DLD1 (cell line): ENCODE measurements around the gene NDRG3.
"Not testable (repeated sequence)": the region's sequence is repeated elsewhere in the genome, so short reads cannot be mapped to it uniquely, and the experiment has no call there.

Source experiments
- in situ Hi-C: cut with HindIII; loops from 2 replicates; pipeline ENCODE4 v1.10.0; 2017; ENCODE audit warnings: low sequenced_read_pairs

The NDRG3 gene

GRCh38 chr20:36614781-36615557 lies 130.9 kb downstream of the NDRG3 start:
- in situ Hi-C loops, result no loop called here

DNA sequence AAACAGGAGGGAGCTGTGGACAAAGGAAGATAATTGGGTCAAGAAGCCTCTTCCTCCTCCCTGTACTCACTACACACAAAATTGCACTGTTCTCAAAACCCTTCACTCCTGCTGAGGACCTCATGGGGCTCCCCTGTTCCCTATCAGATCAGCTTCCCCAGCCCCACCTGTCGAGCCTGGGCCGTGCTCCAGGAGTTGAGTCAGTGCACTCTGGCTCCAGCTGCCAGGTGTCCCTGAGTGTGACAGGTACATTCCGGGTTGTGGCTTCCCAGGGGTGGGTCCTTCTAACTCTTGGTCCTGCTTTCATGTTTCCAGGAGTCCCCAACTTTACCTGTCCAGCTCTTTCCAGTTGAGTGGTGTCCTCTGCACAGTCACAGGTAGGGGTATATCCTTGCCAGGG lies 131.9 kb downstream of the NDRG3 start:
- in situ Hi-C loops, result no loop called here

- in situ Hi-C loops, result no loop called here
Measured at GRCh38 chr20:36611625-36612024, 134.3 kb downstream of the NDRG3 start.

GRCh38 chr20:36608388-36608728 lies 137.5 kb downstream of the NDRG3 start:
- in situ Hi-C loops, result not testable (repeated sequence)

- in situ Hi-C loops, result no loop called here
Measured at GRCh38 chr20:36607586-36608387, 138.1 kb downstream of the NDRG3 start.

DNA sequence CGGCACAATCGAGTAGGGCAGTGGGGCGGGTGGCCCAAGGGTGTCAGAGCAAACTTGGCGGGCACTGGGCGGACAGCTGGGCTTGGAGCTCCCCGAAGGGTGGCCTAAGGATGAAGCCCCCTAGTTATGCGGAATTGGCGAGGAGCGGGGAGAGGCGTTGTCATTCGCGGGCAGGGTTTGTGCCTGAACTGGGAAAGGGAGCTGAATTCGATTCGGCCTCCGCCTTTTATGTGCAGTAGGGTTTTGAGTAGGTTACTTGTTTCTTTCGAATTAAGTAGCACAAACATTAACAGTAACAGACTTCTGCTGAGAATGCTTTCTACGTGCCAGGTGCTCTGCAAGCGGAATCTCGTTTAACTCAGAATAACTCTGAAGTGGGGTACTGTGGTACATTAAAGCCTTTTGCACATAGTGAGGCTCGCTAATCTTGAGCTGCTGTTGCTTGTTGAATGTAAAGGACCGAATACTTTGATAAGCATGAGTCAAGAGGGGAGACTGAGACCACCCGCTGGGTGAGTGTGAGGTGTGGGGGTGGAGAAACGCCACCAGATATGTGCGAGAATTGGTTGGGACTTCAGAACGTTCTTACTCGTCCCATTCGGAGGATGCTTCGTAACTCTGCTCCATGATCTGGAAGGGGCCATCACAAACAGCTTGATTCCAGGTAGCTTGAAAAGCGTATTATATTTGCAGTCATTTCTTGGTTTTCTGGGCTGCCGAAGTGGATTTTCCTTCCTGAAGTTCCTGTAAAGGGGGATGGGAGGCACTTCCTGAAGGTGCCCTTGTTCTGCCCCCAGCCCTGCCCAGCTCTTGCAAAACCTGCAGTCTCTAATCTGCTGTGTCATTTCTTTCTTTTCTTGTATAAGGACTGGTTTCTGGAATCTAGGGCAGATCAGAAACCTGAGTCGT lies 139.5 kb downstream of the NDRG3 start:
- in situ Hi-C loops, result no loop called here

- in situ Hi-C loops, result no loop called here
Measured at GRCh38 chr20:36605399-36606157, 140.3 kb downstream of the NDRG3 start, which contains the start of gene RAB5IF. TSS of gene RAB5IF (plus strand) at chr20:36605779. CDS start at chr20:36605952, 173 bp downstream.

DNA sequence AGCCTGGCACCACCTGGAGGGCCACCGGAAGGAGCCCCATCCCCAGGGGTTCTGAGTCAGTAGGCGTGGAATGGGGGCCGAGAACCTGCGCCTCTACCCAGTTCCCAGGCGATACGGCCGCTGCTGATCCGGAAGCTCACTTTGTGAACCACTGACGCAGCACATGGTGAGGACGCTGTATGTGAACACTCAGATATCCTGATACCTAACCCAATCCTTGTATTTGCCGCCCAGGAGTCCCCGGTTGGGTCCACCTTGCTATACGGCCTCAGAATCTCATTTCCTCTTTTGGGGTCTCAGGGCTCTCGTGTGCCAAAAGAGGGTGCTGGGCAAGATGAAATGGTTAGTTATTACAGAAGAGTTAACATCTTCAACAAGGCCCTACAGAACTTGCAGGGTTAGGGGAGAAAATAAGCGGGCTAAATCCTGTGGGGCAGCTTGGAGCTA lies 140.9 kb downstream of the NDRG3 start:
- in situ Hi-C loops, result no loop called here
